ENCODE data around the gene PDZRN3.

DNA sequence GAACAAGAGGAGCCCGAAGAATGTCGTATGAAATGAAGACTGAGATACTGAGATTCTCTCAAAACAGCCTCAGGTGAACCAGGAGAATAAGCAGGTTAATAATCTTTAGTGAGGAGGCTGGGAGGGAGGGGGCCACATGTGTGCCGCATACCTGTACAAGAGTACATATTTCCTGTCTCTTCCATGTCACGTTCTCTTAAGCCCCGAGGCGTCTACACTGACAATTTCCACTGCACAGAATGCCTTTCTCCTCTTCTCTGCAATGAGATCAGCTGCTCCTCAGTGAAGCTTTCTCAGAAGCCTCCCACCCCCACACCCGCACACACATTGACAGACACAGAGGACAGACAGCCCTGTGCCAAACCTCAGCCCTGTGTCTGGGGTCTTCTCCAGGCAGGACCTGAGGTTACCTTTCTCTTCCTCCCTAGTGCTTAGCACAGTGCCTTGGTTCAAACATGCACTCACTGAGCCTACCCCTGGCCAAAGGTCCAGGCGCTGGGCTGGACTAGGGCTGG, 55.4 kb downstream of the PDZRN3 start:
- TF ChIP-seq, protein P1, sequence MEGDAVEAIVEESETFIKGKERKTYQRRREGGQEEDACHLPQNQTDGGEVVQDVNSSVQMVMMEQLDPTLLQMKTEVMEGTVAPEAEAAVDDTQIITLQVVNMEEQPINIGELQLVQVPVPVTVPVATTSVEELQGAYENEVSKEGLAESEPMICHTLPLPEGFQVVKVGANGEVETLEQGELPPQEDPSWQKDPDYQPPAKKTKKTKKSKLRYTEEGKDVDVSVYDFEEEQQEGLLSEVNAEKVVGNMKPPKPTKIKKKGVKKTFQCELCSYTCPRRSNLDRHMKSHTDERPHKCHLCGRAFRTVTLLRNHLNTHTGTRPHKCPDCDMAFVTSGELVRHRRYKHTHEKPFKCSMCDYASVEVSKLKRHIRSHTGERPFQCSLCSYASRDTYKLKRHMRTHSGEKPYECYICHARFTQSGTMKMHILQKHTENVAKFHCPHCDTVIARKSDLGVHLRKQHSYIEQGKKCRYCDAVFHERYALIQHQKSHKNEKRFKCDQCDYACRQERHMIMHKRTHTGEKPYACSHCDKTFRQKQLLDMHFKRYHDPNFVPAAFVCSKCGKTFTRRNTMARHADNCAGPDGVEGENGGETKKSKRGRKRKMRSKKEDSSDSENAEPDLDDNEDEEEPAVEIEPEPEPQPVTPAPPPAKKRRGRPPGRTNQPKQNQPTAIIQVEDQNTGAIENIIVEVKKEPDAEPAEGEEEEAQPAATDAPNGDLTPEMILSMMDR (IDR thresholded peaks at IDR 0.05; ENCODE audit: extremely low read depth in 1 of 2, insufficient read depth in 1 of 2, low read depth in 1 of 2, low read length in 2 of 2), result no peak
- no peak for TF ChIP-seq POLR2A (IDR thresholded peaks at IDR 0.05; ENCODE audit: low read depth, low read length)
- TF ChIP-seq, protein P2, sequence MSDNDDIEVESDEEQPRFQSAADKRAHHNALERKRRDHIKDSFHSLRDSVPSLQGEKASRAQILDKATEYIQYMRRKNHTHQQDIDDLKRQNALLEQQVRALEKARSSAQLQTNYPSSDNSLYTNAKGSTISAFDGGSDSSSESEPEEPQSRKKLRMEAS (IDR thresholded peaks at IDR 0.05; ENCODE audit: insufficient read depth, insufficient read length), result no peak
- no peak for TF ChIP-seq POLR2AphosphoS5 (IDR thresholded peaks at IDR 0.05; ENCODE audit: insufficient read depth, low read depth, low read length)
- no peak for TF ChIP-seq EZH2 (IDR thresholded peaks at IDR 0.05; ENCODE audit: borderline replicate concordance, low read depth, low read length, severe bottlenecking)
- no peak for TF ChIP-seq MYC (IDR thresholded peaks at IDR 0.05; ENCODE audit: low read depth, low read length)
- TF ChIP-seq FOS (IDR thresholded peaks at IDR 0.05; ENCODE audit: borderline replicate concordance, insufficient read depth, low read length), result no peak
- no peak for TF ChIP-seq JUN (IDR thresholded peaks at IDR 0.05; ENCODE audit: borderline replicate concordance, insufficient read depth, insufficient read length, low read depth)
